IMR-90 (cell line): ENCODE results near the gene TP53AIP1. TPM values are rescaled to one million over a fixed set of nuclear protein-coding genes. Genes with fewer than 3 reads are reported as not detected.

Experiments used
- ATAC-seq: fragments of 200-7000 bp; cut with Tn5 transposase; 2 replicates; pipeline ENCODE4 v1.9.1; 2020; ENCODE audit warnings: low read depth, mild to moderate bottlenecking, moderate library complexity
- BruUV-seq: library from RNA; stranded (reverse); fragments of 400-500 nt; replicated peaks from 2 replicates; lab custom pipeline; 2021; lab: Mats Ljungman, UMichigan
- CTCF ChIA-PET: fragments of 300-600 bp; formaldehyde crosslinking; extraction: SDS; loops from one replicate; lab custom pipeline; 2021; ENCODE audit warnings: antibody characterized with exemption; lab: Yijun Ruan, JAX
- POLR2A ChIA-PET: fragments of 300-600 bp; sonication (Branson Sonifier 250); formaldehyde crosslinking; loops from one replicate; lab custom pipeline; 2022; ENCODE audit warnings: antibody characterized with exemption; ENCODE audit not compliant: unreplicated experiment; lab: Charles Lee
- DNase-seq: peaks from one replicate; pipeline ENCODE4 v3.0.0; 2013
- H2AFZ ChIP-seq: replicated peaks from 2 replicates; pipeline ENCODE3; 2013; ENCODE audit warnings: low read length, mild to moderate bottlenecking; ENCODE audit not compliant: poor library complexity
- H2AK5ac ChIP-seq: 2 replicates; pipeline ENCODE4 v1.6.1; 2013; ENCODE audit warnings: low read depth, low read length, inconsistent platforms
- H2AK9ac ChIP-seq: replicated peaks from 2 replicates; pipeline ENCODE3; 2013; ENCODE audit warnings: mild to moderate bottlenecking, low read depth, low read length, moderate library complexity; ENCODE audit not compliant: poor library complexity
- H2BK120ac ChIP-seq: 2 replicates; pipeline ENCODE4 v1.6.1; 2013; ENCODE audit warnings: low read depth, low read length, inconsistent platforms
- H2BK15ac ChIP-seq: 3 replicates; pipeline ENCODE4 v1.6.1; 2013; ENCODE audit warnings: low read depth, low read length, inconsistent platforms
- H2BK20ac ChIP-seq: 2 replicates; pipeline ENCODE4 v1.6.1; 2013; ENCODE audit warnings: low read depth, mild to moderate bottlenecking, inconsistent platforms, low read length, moderate library complexity
- H2BK5ac ChIP-seq: 2 replicates; pipeline ENCODE4 v1.6.1; 2013; ENCODE audit warnings: mild to moderate bottlenecking, low read depth, low read length, inconsistent platforms; ENCODE audit not compliant: poor library complexity, severe bottlenecking
- H3K14ac ChIP-seq: replicated peaks from 2 replicates; pipeline ENCODE4 v1.6.1; 2013; ENCODE audit warnings: low read depth, low read length, inconsistent platforms
- H3K18ac ChIP-seq: 2 replicates; pipeline ENCODE4 v1.6.1; 2013; ENCODE audit warnings: low read depth, low read length, control low read depth
- H3K23ac ChIP-seq: 2 replicates; pipeline ENCODE4 v1.6.1; 2013; ENCODE audit warnings: low read depth, low read length, inconsistent platforms
- H3K27ac ChIP-seq: 2 replicates; pipeline ENCODE4 v1.5.1; 2013; ENCODE audit warnings: mild to moderate bottlenecking, control low read depth, low read length; ENCODE audit not compliant: insufficient read depth
- H3K27me3 ChIP-seq: 2 replicates; pipeline ENCODE4 v1.6.1; 2013; ENCODE audit warnings: low read length; ENCODE audit not compliant: control insufficient read depth, insufficient read depth
- H3K36me3 ChIP-seq: 2 replicates; pipeline ENCODE4 v1.6.1; 2013; ENCODE audit warnings: low read length, mixed read lengths; ENCODE audit not compliant: control insufficient read depth, insufficient read depth
- H3K4ac ChIP-seq: 2 replicates; pipeline ENCODE4 v1.6.1; 2013; ENCODE audit warnings: low read depth, low read length, inconsistent platforms
- H3K4me1 ChIP-seq: 2 replicates; pipeline ENCODE4 v1.6.1; 2013; ENCODE audit warnings: low read length, mixed read lengths; ENCODE audit not compliant: control insufficient read depth, insufficient read depth
- H3K4me2 ChIP-seq: 2 replicates; pipeline ENCODE4 v1.6.1; 2013; ENCODE audit warnings: low read depth, mild to moderate bottlenecking, control low read depth, low read length, moderate library complexity
- H3K4me3 ChIP-seq: 2 replicates; pipeline ENCODE4 v1.5.1; 2013; ENCODE audit warnings: low read depth, mild to moderate bottlenecking, control low read depth, low read length, moderate library complexity; ENCODE audit not compliant: insufficient read depth
- H3K56ac ChIP-seq: 2 replicates; pipeline ENCODE4 v1.6.1; 2013; ENCODE audit warnings: low read length, inconsistent platforms; ENCODE audit not compliant: insufficient read depth; ENCODE audit errors: extremely low read depth
- H3K79me1 ChIP-seq, 2 experiments: 2 replicates each; pipeline ENCODE4 v1.6.1; 2013; ENCODE audit warnings: low read length in 2 of 2, inconsistent platforms in 1 of 2, low read depth in 1 of 2
- H3K9ac ChIP-seq: 2 replicates; pipeline ENCODE4 v1.6.1; 2013; ENCODE audit warnings: low read depth, low read length, control low read depth
- H3K9me1 ChIP-seq: 2 replicates; pipeline ENCODE4 v1.6.1; 2013; ENCODE audit warnings: low read length, inconsistent platforms; ENCODE audit not compliant: insufficient read depth
- H3K9me3 ChIP-seq: 2 replicates; pipeline ENCODE4 v1.6.1; 2013; ENCODE audit warnings: low read length; ENCODE audit not compliant: control insufficient read depth, insufficient read depth
- H4K20me1 ChIP-seq: 2 replicates; pipeline ENCODE4 v1.6.1; 2013; ENCODE audit warnings: low read length, inconsistent platforms; ENCODE audit not compliant: insufficient read depth
- H4K5ac ChIP-seq: 2 replicates; pipeline ENCODE4 v1.6.1; 2013; ENCODE audit warnings: mild to moderate bottlenecking, low read depth, low read length, control low read depth
- H4K8ac ChIP-seq, 2 experiments: 2 replicates each; pipeline ENCODE4 v1.6.1; 2013; ENCODE audit warnings: low read depth in 2 of 2, low read length in 2 of 2, control low read depth in 1 of 2, inconsistent platforms in 1 of 2
- H4K91ac ChIP-seq: 2 replicates; pipeline ENCODE4 v1.6.1; 2013; ENCODE audit warnings: low read depth, low read length, inconsistent platforms; ENCODE audit not compliant: insufficient read depth
- BHLHE40 ChIP-seq: fragments of 150-350 bp; IDR thresholded peaks from 2 replicates; pipeline ENCODE4 v1.6.1; 2016; ENCODE audit warnings: mild to moderate bottlenecking, low read depth, low read length
- CEBPB ChIP-seq: IDR thresholded peaks from 2 replicates; pipeline ENCODE4 v1.6.1; 2012; ENCODE audit warnings: low read depth, low read length, improper control_type of control experiment
- CHD1 ChIP-seq: IDR thresholded peaks from 2 replicates; pipeline ENCODE4 v1.6.1; 2012; ENCODE audit warnings: low read depth, low read length, improper control_type of control experiment
- CTCF ChIP-seq: conservative IDR thresholded peaks from 2 replicates; pipeline ENCODE4 v1.5.1; 2012; ENCODE audit warnings: mild to moderate bottlenecking, low read depth, low read length, improper control_type of control experiment
- MAFK ChIP-seq: IDR thresholded peaks from 2 replicates; pipeline ENCODE4 v1.6.1; 2012; ENCODE audit warnings: low read depth, low read length, improper control_type of control experiment
- MAZ ChIP-seq: IDR thresholded peaks from 2 replicates; pipeline ENCODE4 v1.6.1; 2012; ENCODE audit warnings: low read depth, mild to moderate bottlenecking, low read length, improper control_type of control experiment, moderate library complexity, borderline replicate concordance
- NFE2L2 ChIP-seq: fragments of 150-350 bp; IDR thresholded peaks from 2 replicates; pipeline ENCODE4 v1.6.1; 2016; ENCODE audit warnings: low read depth, mild to moderate bottlenecking, low read length
- POLR2A ChIP-seq: IDR thresholded peaks from 2 replicates; pipeline ENCODE4 v1.6.1; 2012; ENCODE audit warnings: mild to moderate bottlenecking, low read depth, low read length
- RAD21 ChIP-seq: IDR thresholded peaks from 2 replicates; pipeline ENCODE4 v1.6.1; 2012; ENCODE audit warnings: low read length, improper control_type of control experiment
- RCOR1 ChIP-seq: IDR thresholded peaks from 2 replicates; pipeline ENCODE4 v1.6.1; 2012; ENCODE audit warnings: mild to moderate bottlenecking, low read length, improper control_type of control experiment; ENCODE audit not compliant: insufficient replicate concordance
- RFX5 ChIP-seq: IDR thresholded peaks from 2 replicates; pipeline ENCODE4 v1.8.0; 2012; ENCODE audit warnings: low read depth, mild to moderate bottlenecking, low read length, moderate library complexity
- SMC3 ChIP-seq: fragments of 150-350 bp; IDR thresholded peaks from 2 replicates; pipeline ENCODE4 v1.6.1; 2016; ENCODE audit warnings: low read depth, mild to moderate bottlenecking, antibody characterized with exemption, low read length, moderate library complexity
- USF2 ChIP-seq: fragments of 150-350 bp; IDR thresholded peaks from 2 replicates; pipeline ENCODE4 v1.6.1; 2017; ENCODE audit warnings: mild to moderate bottlenecking, antibody characterized with exemption, low read length, low read depth
- WGBS, 2 experiments: methylation state at CpG; one replicate each; pipeline versions ENCODE4 v1.1.5 to v1.1.7; 2013; ENCODE audit warnings: missing lambda C conversion rate in 2 of 2; ENCODE audit not compliant: insufficient read length in 1 of 2; ENCODE audit errors: extremely low coverage in 2 of 2; 5-methylcytosine and 5-hydroxymethylcytosine counted together
- dilution Hi-C: fragments of 300-500 bp; cut with HindIII; formaldehyde crosslinking; loops from one replicate; pipeline ENCODE4 v1.14.3; 2018; ENCODE audit warnings: low sequenced_read_pairs; ENCODE audit not compliant: unreplicated experiment
- in situ Hi-C: fragments of 300-500 bp; cut with MboI; formaldehyde crosslinking; loops from 3 replicates; pipeline ENCODE4 v1.14.3; 2019; ENCODE audit warnings: low sequenced_read_pairs, inconsistent platforms, mixed read lengths
- intact Hi-C: fragments of 100-400 bp; cut with micrococcal nuclease; formaldehyde crosslinking; loops from 2 replicates; pipeline ENCODE4 v1.10.0; 2022
- polyA plus RNA-seq, 3 experiments: library from polyadenylated mRNA; depleted of rRNA; stranded (reverse); fragments of >200 nt; gene quantifications; 2 replicates each; pipeline ENCODE4 v1.2.3, GENCODE V29; 2012; ENCODE audit warnings: low replicate concordance in 1 of 3
- total RNA-seq: library from RNA; depleted of rRNA; stranded (reverse); fragments of >200 nt; gene quantifications from 2 replicates; pipeline ENCODE4 v1.2.3, GENCODE V29; 2012
- TF ChIP-seq, protein P1 (sequence below): fragments of 150-350 bp; IDR thresholded peaks from 2 replicates; pipeline ENCODE4 v1.6.1; 2016; ENCODE audit warnings: low read depth, mild to moderate bottlenecking, low read length, moderate library complexity, borderline replicate concordance

The TP53AIP1 gene
- total and polyA plus RNA-seq, 2 of the 4 experiments (the other 2 are of a cell fraction): not detected

GRCh38 chr11:128906185-128907050, 36.3 kb downstream of the TP53AIP1 start:
- no peaks in the 10 kb centered on the region for H3K9me3 ChIP-seq
- no peak overlapping the region for H3K18ac ChIP-seq
- no peak overlapping the region; a peak in 1 of 4 replicates for H4K8ac ChIP-seq
- dilution Hi-C loops: no loop called here
- H2AFZ ChIP-seq: no peak overlapping the region
- H2BK20ac ChIP-seq: peak overlapping the region; percentile 70
- H2BK5ac ChIP-seq: no peak overlapping the region
- CTCF ChIA-PET: interaction anchor here (0.9 to 1.1 kb wide), 4 partner anchors 20 to 50 kb away, joined by 3 to 6 read pairs (median 3); no protein-coding TSS in a partner anchor
- POLR2A ChIA-PET: no interaction called here
- H4K91ac ChIP-seq: peak overlapping the region; percentile 54; the same call in 1 of the 2 replicates
- H3K4me1 ChIP-seq: peaks cover 33% of the 10 kb centered on the region
- H3K4me2 ChIP-seq: no peak overlapping the region; the same call in 1 of the 2 replicates
- H3K4ac ChIP-seq: peak overlapping the region; percentile 45
- 0 out of 2 replicates have a peak overlapping the region, but pooled peaks have one; percentile 14 for H4K5ac ChIP-seq
- WGBS, 2 experiments: 90% methylated on average over 2 of the region's 8 CpGs; no CpG with 5 or more reads in 1 of the 2 experiments
- H3K9me1 ChIP-seq: peaks cover 7% of the 10 kb centered on the region; the same call in 1 of the 2 replicates
- no peak overlapping the region for H3K14ac ChIP-seq
- no peak overlapping the region; the same call in 1 of the 2 replicates for H3K56ac ChIP-seq
- H2AK9ac ChIP-seq: peak overlapping the region; percentile 23
- in situ Hi-C loops: no loop called here
- H2BK120ac ChIP-seq: peak overlapping the region; percentile 67
- no peak overlapping the region; the same call in 1 of the 2 replicates for H3K23ac ChIP-seq
- H2AK5ac ChIP-seq: peak overlapping the region; percentile 76
- no peaks in the 10 kb centered on the region for H4K20me1 ChIP-seq
- no peak for ATAC-seq
- no TSS peak for BruUV-seq
- no peaks in the 10 kb centered on the region for H3K27me3 ChIP-seq
- no peaks in the 10 kb centered on the region for H3K79me1 ChIP-seq
- H3K9ac ChIP-seq: no peak overlapping the region
- no peak for DNase-seq
- no peaks in the 10 kb centered on the region for H3K36me3 ChIP-seq
- intact Hi-C loops: no loop called here
- no peak overlapping the region for H3K27ac ChIP-seq
- 0 out of 3 replicates have a peak overlapping the region, but pooled peaks have one; percentile 21 for H2BK15ac ChIP-seq
- H3K4me3 ChIP-seq: no peak overlapping the region
- TF ChIP-seq SMC3 (no peak), CHD1 (no peak), RFX5 (no peak), USF2 (no peak), CEBPB (no peak), RCOR1 (no peak), MAFK (no peak), MAZ (no peak), RAD21 (no peak), CTCF (no peak), NFE2L2 (no peak), BHLHE40 (no peak), POLR2A (no peak)
- TF ChIP-seq, protein P1, sequence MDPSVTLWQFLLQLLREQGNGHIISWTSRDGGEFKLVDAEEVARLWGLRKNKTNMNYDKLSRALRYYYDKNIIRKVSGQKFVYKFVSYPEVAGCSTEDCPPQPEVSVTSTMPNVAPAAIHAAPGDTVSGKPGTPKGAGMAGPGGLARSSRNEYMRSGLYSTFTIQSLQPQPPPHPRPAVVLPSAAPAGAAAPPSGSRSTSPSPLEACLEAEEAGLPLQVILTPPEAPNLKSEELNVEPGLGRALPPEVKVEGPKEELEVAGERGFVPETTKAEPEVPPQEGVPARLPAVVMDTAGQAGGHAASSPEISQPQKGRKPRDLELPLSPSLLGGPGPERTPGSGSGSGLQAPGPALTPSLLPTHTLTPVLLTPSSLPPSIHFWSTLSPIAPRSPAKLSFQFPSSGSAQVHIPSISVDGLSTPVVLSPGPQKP: no peak
